Esophagus (tissue), 2 donors: Measurements from ENCODE around the gene NECTIN2. TPM values are rescaled to one million over a fixed set of nuclear protein-coding genes. Genes with fewer than 3 reads are reported as not detected.

Source experiments
- H3K27ac ChIP-seq, 2 donors: one replicate each; pipeline ENCODE4 v1.5.1; 2013; ENCODE audit warnings: low read depth in 2 of 2, mild to moderate bottlenecking in 2 of 2, inconsistent platforms in 1 of 2, low read length in 1 of 2, moderate library complexity in 1 of 2
- H3K27me3 ChIP-seq, 2 donors: one replicate each; pipeline ENCODE4 v1.6.1; 2013; ENCODE audit warnings: low read length in 2 of 2, control low read depth in 1 of 2, mild to moderate bottlenecking in 1 of 2; ENCODE audit not compliant: insufficient read depth in 2 of 2, control insufficient read depth in 1 of 2
- H3K36me3 ChIP-seq, 2 donors: one replicate each; pipeline ENCODE4 v1.6.1; 2013; ENCODE audit warnings: low read length in 1 of 2; ENCODE audit not compliant: control insufficient read depth in 2 of 2, insufficient read depth in 2 of 2
- H3K4me1 ChIP-seq, 2 donors: one replicate each; pipeline ENCODE4 v1.6.1; 2013; ENCODE audit warnings: low read length in 1 of 2; ENCODE audit not compliant: control insufficient read depth in 2 of 2, insufficient read depth in 2 of 2
- H3K4me3 ChIP-seq, 2 donors: one replicate each; pipeline ENCODE4 v1.5.1; 2013; ENCODE audit warnings: low read length in 2 of 2, mild to moderate bottlenecking in 2 of 2, low read depth in 1 of 2, moderate library complexity in 1 of 2
- H3K9me3 ChIP-seq, 2 donors: one replicate each; pipeline ENCODE4 v1.6.1; 2013; ENCODE audit warnings: mild to moderate bottlenecking in 2 of 2, low read depth in 1 of 2, low read length in 1 of 2, moderate library complexity in 1 of 2; ENCODE audit not compliant: control insufficient read depth in 2 of 2, insufficient read depth in 1 of 2
- WGBS, 2 donors: extraction: QIAGEN DNeasy Blood & Tissue Kit; methylation state at CpG; one replicate each; pipeline ENCODE4 v1.1.7; 2013; 5-methylcytosine and 5-hydroxymethylcytosine counted together
- polyA plus RNA-seq, 2 donors: library from polyadenylated mRNA; stranded (reverse); fragments of 200-250 nt; gene quantifications; one replicate each; pipeline ENCODE4 v1.2.3, GENCODE V29; 2013
- donor health status: healthy with polysubstance abuse.
- donor health status: Bipolar disorder and iron deficiency.

Gene NECTIN2
- 10 to 100 TPM; 58.7 to 60.9 TPM for polyA plus RNA-seq

- Histone ChIP-seq H3K27ac (peak within 1 kb of the TSS; percentile 89 to 94), H3K4me3 (peak within 1 kb of the TSS; percentile 64 to 84), H3K9me3 (no peaks in the 10 kb centered on the region), H3K4me1 (peaks cover 6 to 11% of the 10 kb centered on the region in 2 donors), H3K27me3 (no peaks in the 10 kb centered on the region), H3K36me3 (no peaks in the 10 kb centered on the region)
- 1% methylated on average over 53 to 67 of the region's 67 CpGs for WGBS, 2 donors
These were observed at the start of gene NECTIN2 for GRCh38 chr19:44845612-44846454. Gene NECTIN2 (plus strand): TSS chr19:44846297. CDS start chr19:44846526, 229 bp downstream.

GRCh38 chr19:44796701-44797115 is 49.4 kb upstream of the NECTIN2 start:
- WGBS, 2 donors: 45 to 58% methylated on average over 12 of the region's 12 CpGs
- H3K4me3 ChIP-seq: no peak overlapping the region
- H3K27me3 ChIP-seq: no peaks in the 10 kb centered on the region
- peaks cover 0 to 21% of the 10 kb centered on the region in 2 donors for H3K36me3 ChIP-seq
- no peak overlapping the region for H3K27ac ChIP-seq
- peaks cover 0 to 2% of the 10 kb centered on the region in 2 donors for H3K4me1 ChIP-seq
- H3K9me3 ChIP-seq: no peaks in the 10 kb centered on the region

GRCh38 chr19:44799627-44800346 is 46.3 kb upstream of the NECTIN2 start:
- H3K4me3 ChIP-seq: no peak overlapping the region
- no peaks in the 10 kb centered on the region for H3K9me3 ChIP-seq
- H3K27ac ChIP-seq: no peak overlapping the region
- WGBS, 2 donors: 65 to 77% methylated on average over 9 to 10 of the region's 10 CpGs
- peaks cover 0 to 13% of the 10 kb centered on the region in 2 donors for H3K36me3 ChIP-seq
- no peaks in the 10 kb centered on the region for H3K27me3 ChIP-seq
- H3K4me1 ChIP-seq: peaks cover 0 to 2% of the 10 kb centered on the region in 2 donors

GRCh38 chr19:44800461-44800860 is 45.6 kb upstream of the NECTIN2 start:
- H3K27me3 ChIP-seq: no peaks in the 10 kb centered on the region
- peaks cover 0 to 10% of the 10 kb centered on the region in 2 donors for H3K36me3 ChIP-seq
- no peak overlapping the region for H3K4me3 ChIP-seq
- H3K9me3 ChIP-seq: no peaks in the 10 kb centered on the region
- no peak overlapping the region for H3K27ac ChIP-seq
- peaks cover 0 to 2% of the 10 kb centered on the region in 2 donors for H3K4me1 ChIP-seq
- 0 to 4% methylated on average over 3 of the region's 3 CpGs for WGBS, 2 donors

- 86 to 89% methylated on average over 13 of the region's 13 CpGs for WGBS, 2 donors
- Histone ChIP-seq H3K27me3 (no peaks in the 10 kb centered on the region), H3K9me3 (no peaks in the 10 kb centered on the region), H3K4me3 (no peak overlapping the region), H3K4me1 (peaks cover 0 to 12% of the 10 kb centered on the region in 2 donors), H3K27ac (no peak overlapping the region), H3K36me3 (peaks cover 0 to 7% of the 10 kb centered on the region in 2 donors)
These were observed 42.4 kb upstream of the NECTIN2 start for GRCh38 chr19:44803442-44804428.

- Histone ChIP-seq H3K9me3 (no peaks in the 10 kb centered on the region), H3K4me1 (peaks cover 5 to 18% of the 10 kb centered on the region in 2 donors), H3K27me3 (no peaks in the 10 kb centered on the region), H3K27ac (no peak overlapping the region), H3K4me3 (no peak overlapping the region), H3K36me3 (peaks cover 0 to 5% of the 10 kb centered on the region in 2 donors)
- WGBS, 2 donors: 69 to 78% methylated on average over 7 of the region's 7 CpGs
These were observed 39.8 kb upstream of the NECTIN2 start for GRCh38 chr19:44806291-44806690.

- WGBS, 2 donors: 46 to 52% methylated on average over 5 of the region's 5 CpGs
- no peaks in the 10 kb centered on the region for H3K9me3 ChIP-seq
- no peaks in the 10 kb centered on the region for H3K27me3 ChIP-seq
- H3K36me3 ChIP-seq: peaks cover 0 to 7% of the 10 kb centered on the region in 2 donors
- no peak overlapping the region for H3K4me3 ChIP-seq
- peak overlapping the region; percentile 12 to 26 for H3K27ac ChIP-seq
- peaks cover 5 to 18% of the 10 kb centered on the region in 2 donors for H3K4me1 ChIP-seq
These were observed 38.9 kb upstream of the NECTIN2 start for GRCh38 chr19:44807162-44807561.

- no peak overlapping the region for H3K4me3 ChIP-seq
- H3K9me3 ChIP-seq: no peaks in the 10 kb centered on the region
- no peaks in the 10 kb centered on the region for H3K27me3 ChIP-seq
- H3K4me1 ChIP-seq: peaks cover 5 to 18% of the 10 kb centered on the region in 2 donors
- peak overlapping the region; percentile 26 to 27 for H3K27ac ChIP-seq
- WGBS, 2 donors: 22 to 24% methylated on average over 14 of the region's 14 CpGs
- peaks cover 0 to 2% of the 10 kb centered on the region in 2 donors for H3K36me3 ChIP-seq
These were observed 38.2 kb upstream of the NECTIN2 start for GRCh38 chr19:44807652-44808462.
